ENCODE results near the gene FAM120AOS.

FAM120AOS gene

GRCh38 chr9:93463638-93464248, 10.4 kb upstream of the FAM120AOS start:
- no peak overlapping the region for H3K27ac ChIP-seq
- TF ChIP-seq ZFX (IDR thresholded peaks at IDR 0.05; ENCODE audit: borderline replicate concordance) = no peak
- TF ChIP-seq CTCF (IDR thresholded peaks at IDR 0.05) = no peak

- TF ChIP-seq CTCF (IDR thresholded peaks at IDR 0.05) (no peak), ZFX (IDR thresholded peaks at IDR 0.05; ENCODE audit: borderline replicate concordance) (no peak)
Measured at GRCh38 chr9:93461821-93462220, 8.4 kb upstream of the FAM120AOS start.

GRCh38 chr9:93461414-93461743, 8.0 kb upstream of the FAM120AOS start:
- H3K27ac ChIP-seq = no peak overlapping the region
- TF ChIP-seq CTCF (IDR thresholded peaks at IDR 0.05) (no peak), ZFX (IDR thresholded peaks at IDR 0.05; ENCODE audit: borderline replicate concordance) (no peak)

More at GRCh38 chr9:93461821-93462220, 8.4 kb upstream of the FAM120AOS start:
- no peak overlapping the region for H3K27ac ChIP-seq

- H3K27ac ChIP-seq = no peak overlapping the region
- TF ChIP-seq CTCF (IDR thresholded peaks at IDR 0.05) (no peak), ZFX (IDR thresholded peaks at IDR 0.05; ENCODE audit: borderline replicate concordance) (no peak)
Measured at GRCh38 chr9:93460689-93461413, 7.5 kb upstream of the FAM120AOS start.

- no peak for TF ChIP-seq ZFX (IDR thresholded peaks at IDR 0.05; ENCODE audit: borderline replicate concordance)
- TF ChIP-seq CTCF (IDR thresholded peaks at IDR 0.05) = no peak
- no peak overlapping the region for H3K27ac ChIP-seq
Measured at GRCh38 chr9:93459432-93459847, 6.1 kb upstream of the FAM120AOS start.

- no peak overlapping the region for H3K27ac ChIP-seq
- TF ChIP-seq ZFX (IDR thresholded peaks at IDR 0.05; ENCODE audit: borderline replicate concordance) (no peak), CTCF (IDR thresholded peaks at IDR 0.05) (no peak)
Measured at GRCh38 chr9:93458712-93459111, 5.3 kb upstream of the FAM120AOS start.

- no peak overlapping the region for H3K27ac ChIP-seq
- no peak for TF ChIP-seq ZFX (IDR thresholded peaks at IDR 0.05; ENCODE audit: borderline replicate concordance)
- no peak for TF ChIP-seq CTCF (IDR thresholded peaks at IDR 0.05)
Measured at GRCh38 chr9:93457006-93457405, 3.6 kb upstream of the FAM120AOS start.
